Right lobe of liver (tissue), 4 donors: ENCODE results near the gene CLDN7.

ENCODE experiments used
- POLR2A ChIP-seq: fragments of 450-650 bp; IDR thresholded peaks from one replicate; pipeline ENCODE4 v1.6.1; 2017; ENCODE audit warnings: antibody characterized with exemption, mild to moderate bottlenecking
- TF ChIP-seq, protein P1 (sequence below), 4 donors: fragments of 200-600 bp in 3 of 4; fragments of 450-650 bp in 1 of 4; IDR thresholded peaks; one replicate each; pipeline versions ENCODE4 v1.5.1 to v1.8.0; 2016 to 2022; ENCODE audit warnings: antibody characterized with exemption in 4 of 4, mild to moderate bottlenecking in 2 of 4
- donor health status: DM: no; HTN: no; CAD: no.
- donor health status: DM: no; HTN: no; CAD: no.
- donor health status: DM: no; HTN: yes; CAD: no.

DNA sequence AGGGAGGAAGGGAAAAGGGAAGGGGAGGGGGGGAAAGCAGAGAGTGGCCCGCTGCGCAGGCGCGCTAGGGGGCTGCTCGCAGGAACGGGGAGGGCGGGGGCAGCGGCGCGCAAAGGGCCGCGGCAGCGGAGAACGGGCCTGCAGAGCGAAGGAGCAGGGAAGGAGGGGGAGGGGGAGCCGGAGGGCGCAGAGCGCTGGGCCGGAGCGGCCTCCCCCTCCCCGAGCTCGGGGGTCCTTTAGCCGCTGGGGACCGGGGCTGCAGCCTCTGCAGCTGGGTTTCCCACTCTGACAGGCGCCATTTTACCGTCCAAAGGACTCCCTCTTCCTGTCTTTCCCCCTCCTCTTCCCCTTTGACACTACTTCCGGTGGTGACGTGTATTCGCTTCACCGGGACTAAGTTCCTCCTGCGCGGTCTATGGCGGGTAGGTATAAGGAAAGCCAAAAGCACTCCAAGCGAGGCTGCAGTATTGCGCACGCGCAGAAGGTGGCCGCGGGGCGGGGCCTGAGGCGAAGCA is 10.6 kb downstream of the CLDN7 start, which contains the start of gene CTDNEP1:
- TF ChIP-seq, protein P1, sequence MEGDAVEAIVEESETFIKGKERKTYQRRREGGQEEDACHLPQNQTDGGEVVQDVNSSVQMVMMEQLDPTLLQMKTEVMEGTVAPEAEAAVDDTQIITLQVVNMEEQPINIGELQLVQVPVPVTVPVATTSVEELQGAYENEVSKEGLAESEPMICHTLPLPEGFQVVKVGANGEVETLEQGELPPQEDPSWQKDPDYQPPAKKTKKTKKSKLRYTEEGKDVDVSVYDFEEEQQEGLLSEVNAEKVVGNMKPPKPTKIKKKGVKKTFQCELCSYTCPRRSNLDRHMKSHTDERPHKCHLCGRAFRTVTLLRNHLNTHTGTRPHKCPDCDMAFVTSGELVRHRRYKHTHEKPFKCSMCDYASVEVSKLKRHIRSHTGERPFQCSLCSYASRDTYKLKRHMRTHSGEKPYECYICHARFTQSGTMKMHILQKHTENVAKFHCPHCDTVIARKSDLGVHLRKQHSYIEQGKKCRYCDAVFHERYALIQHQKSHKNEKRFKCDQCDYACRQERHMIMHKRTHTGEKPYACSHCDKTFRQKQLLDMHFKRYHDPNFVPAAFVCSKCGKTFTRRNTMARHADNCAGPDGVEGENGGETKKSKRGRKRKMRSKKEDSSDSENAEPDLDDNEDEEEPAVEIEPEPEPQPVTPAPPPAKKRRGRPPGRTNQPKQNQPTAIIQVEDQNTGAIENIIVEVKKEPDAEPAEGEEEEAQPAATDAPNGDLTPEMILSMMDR (IDR thresholded peaks at IDR 0.05) = no peak
- TF ChIP-seq POLR2A = peak; percentile 75
